K562 (cell line): Measurements from ENCODE around the gene RAD54L. TPM values are rescaled to one million over a fixed set of nuclear protein-coding genes. Genes with fewer than 3 reads are reported as not detected.
"Not testable (repeated sequence)": the region's sequence is repeated elsewhere in the genome, so short reads cannot be mapped to it uniquely, and the experiment has no call there.

Experiments
- ATAC-seq: fragments of 200-7000 bp; cut with Tn5 transposase; 3 replicates; pipeline ENCODE4 v1.9.1; 2020; ENCODE audit warnings: moderate library complexity
- BruUV-seq: library from RNA; stranded (reverse); fragments of 400-500 nt; replicated peaks from 2 replicates; lab custom pipeline; 2021; lab: Mats Ljungman, UMichigan
- CTCF ChIA-PET: fragments of 300-600 bp; formaldehyde crosslinking; extraction: SDS; loops from one replicate; lab custom pipeline; 2021; ENCODE audit warnings: low intra/inter-chr PET ratio; lab: Yijun Ruan, JAX
- POLR2A ChIA-PET: fragments of 300-600, 350-650 bp; sonication (Branson Sonifier 250); formaldehyde crosslinking; extraction: SDS; loops from one replicate; lab custom pipeline; 2021; ENCODE audit warnings: antibody characterized with exemption, inconsistent platforms; lab: Yijun Ruan, JAX
- DNase-seq, 4 experiments: peaks; one replicate each; pipeline versions ENCODE4 v3.0.0 to v3.0.0-alpha.2; 2011 to 2018; ENCODE audit warnings: low spot score in 3 of 4, mixed read lengths in 3 of 4; ENCODE audit errors: extremely low read depth in 1 of 4
- FAIRE-seq: peaks from 2 replicates; lab custom pipeline; 2011; peaks lifted over from hg19 to GRCh38; lab: Jason Lieb, UNC
- H2AFZ ChIP-seq: 2 replicates; pipeline ENCODE4 v1.6.0; 2011; ENCODE audit warnings: low read depth, low read length, control low read depth, inconsistent platforms
- H3K27ac ChIP-seq: fragments of 200-600 bp; 3 replicates; pipeline ENCODE4 v1.8.0; 2011; ENCODE audit warnings: low read depth, mild to moderate bottlenecking, control low read depth, inconsistent platforms, low read length, moderate library complexity, mixed read lengths; ENCODE audit errors: extremely low read depth
- H3K27me3 ChIP-seq, 2 experiments: fragments of 300-600 bp in 1 of 2; 2 replicates in 1 of 2; 3 replicates in 1 of 2; pipeline versions ENCODE4 v1.6.0 to v1.8.0; 2011; ENCODE audit warnings: inconsistent platforms in 2 of 2, low read length in 2 of 2, mild to moderate bottlenecking in 1 of 2, mixed read lengths in 1 of 2, moderate library complexity in 1 of 2; ENCODE audit not compliant: control insufficient read depth in 2 of 2, insufficient read depth in 2 of 2
- H3K36me3 ChIP-seq: fragments of 300-600 bp; 3 replicates; pipeline ENCODE4 v1.8.0; 2011; ENCODE audit warnings: mild to moderate bottlenecking, low read length, inconsistent platforms; ENCODE audit not compliant: control insufficient read depth, insufficient read depth
- H3K4me1 ChIP-seq, 2 experiments: fragments of 200-600 bp in 1 of 2; replicated peaks in 1 of 2; 2 replicates in 1 of 2; 3 replicates in 1 of 2; pipeline versions ENCODE4 v1.5.1 to v1.8.0; 2011; ENCODE audit warnings: inconsistent platforms in 2 of 2, low read length in 2 of 2, mild to moderate bottlenecking in 1 of 2, mixed read lengths in 1 of 2, moderate library complexity in 1 of 2; ENCODE audit not compliant: control insufficient read depth in 2 of 2, insufficient read depth in 2 of 2
- H3K4me2 ChIP-seq: 2 replicates; pipeline ENCODE4 v1.6.1; 2011; ENCODE audit warnings: low read length, control low read depth, inconsistent platforms, mixed read lengths; ENCODE audit not compliant: insufficient read depth
- H3K4me3 ChIP-seq: fragments of 200-600 bp; sonication (generic), shearing (Covaris generic); 2 replicates; pipeline ENCODE4 v1.5.1; 2016; ENCODE audit warnings: control low read depth, inconsistent platforms
- H3K79me2 ChIP-seq: fragments of 200-600 bp; 3 replicates; pipeline ENCODE4 v1.8.0; 2011; ENCODE audit warnings: low read length, inconsistent platforms; ENCODE audit not compliant: control insufficient read depth, insufficient read depth
- H3K9ac ChIP-seq, 2 experiments: 2 replicates each; pipeline versions ENCODE4 v1.6.0 to v1.6.1; 2011; ENCODE audit warnings: low read depth in 2 of 2, low read length in 2 of 2, control low read depth in 1 of 2, inconsistent platforms in 1 of 2, mild to moderate bottlenecking in 1 of 2, mixed read lengths in 1 of 2; ENCODE audit not compliant: insufficient read depth in 1 of 2
- H3K9me1 ChIP-seq: one replicate; pipeline ENCODE4 v1.6.0; 2011; ENCODE audit warnings: inconsistent platforms, mild to moderate bottlenecking, low read length, moderate library complexity; ENCODE audit not compliant: control insufficient read depth, insufficient read depth
- H3K9me3 ChIP-seq: replicated peaks from 2 replicates; pipeline ENCODE4 v1.5.1; 2011; ENCODE audit warnings: low read depth, low read length, inconsistent platforms; ENCODE audit not compliant: control insufficient read depth, insufficient read depth
- H4K20me1 ChIP-seq: replicated peaks from 2 replicates; pipeline ENCODE4 v1.6.1; 2011; ENCODE audit warnings: low read length, inconsistent platforms, mixed read lengths; ENCODE audit not compliant: control insufficient read depth, insufficient read depth
- KDM5B ChIP-seq: fragments of 200-600 bp; sonication (generic); IDR thresholded peaks from 2 replicates; pipeline ENCODE4 v1.6.1; 2012; ENCODE audit warnings: low read depth, mild to moderate bottlenecking, moderate library complexity, low read length, control low read depth, inconsistent platforms; ENCODE audit not compliant: insufficient replicate concordance
- PHB ChIP-seq: fragments of 250-450 bp; sonication (Bioruptor Pico); IDR thresholded peaks from 2 replicates; pipeline ENCODE4 v1.5.0; 2021
- WGBS: fragments of 100-300 bp; shearing (Covaris generic); methylation state at CpG from one replicate; pipeline ENCODE4 v1.1.6; 2016; ENCODE audit warnings: low coverage, mixed read lengths; ENCODE audit not compliant: insufficient coverage; ENCODE audit errors: missing lambda C conversion rate; 5-methylcytosine and 5-hydroxymethylcytosine counted together
- in situ Hi-C: fragments of 300-500 bp; cut with MboI; formaldehyde crosslinking; loops from 4 replicates; pipeline ENCODE4 v1.15.0; 2018; ENCODE audit warnings: inconsistent platforms, mixed read lengths
- intact Hi-C: fragments of 100-400 bp; cut with micrococcal nuclease; formaldehyde crosslinking; loops from 2 replicates; pipeline ENCODE4 v1.14.2; 2022
- polyA plus RNA-seq, 8 experiments: library from polyadenylated mRNA; depleted of rRNA in 4 of 8; stranded (reverse) in 5 of 8; unstranded in 3 of 8; fragments of >200 nt; fragmentation: Nextera tagmentation in 2 of 8; fragmentation: Illumina TruSeq in 1 of 8; extraction: Ambion mirVana in 2 of 8; extraction: Trizol in 1 of 8; gene quantifications; 2 replicates each; pipeline versions ENCODE4 v1.2.1 to v1.2.3, GENCODE V29; 2011 to 2014; ENCODE audit warnings: inconsistent platforms in 1 of 8, missing spikeins in 1 of 8
- total RNA-seq, 7 experiments: library from RNA; depleted of rRNA in 6 of 7; stranded (reverse); fragments of >200 nt in 6 of 7; fragmentation: Illumina TruSeq in 2 of 7; extraction: Trizol in 2 of 7; gene quantifications; 2 replicates each; pipeline versions ENCODE4 v1.2.1 to v1.2.3, GENCODE V29; 2011 to 2021; ENCODE audit warnings: low replicate concordance in 1 of 7
- TF ChIP-seq, protein P1 (sequence below): fragments of 450-650 bp; IDR thresholded peaks from 2 replicates; pipeline ENCODE4 v1.6.1; 2018; ENCODE audit not compliant: partially characterized antibody

RAD54L gene
- total and polyA plus RNA-seq, 9 of the 15 experiments (the other 6 are each of a cell fraction or from before 2014, with no cell fraction given): 17.9 to 92.3 (median 37.5) TPM

DNA sequence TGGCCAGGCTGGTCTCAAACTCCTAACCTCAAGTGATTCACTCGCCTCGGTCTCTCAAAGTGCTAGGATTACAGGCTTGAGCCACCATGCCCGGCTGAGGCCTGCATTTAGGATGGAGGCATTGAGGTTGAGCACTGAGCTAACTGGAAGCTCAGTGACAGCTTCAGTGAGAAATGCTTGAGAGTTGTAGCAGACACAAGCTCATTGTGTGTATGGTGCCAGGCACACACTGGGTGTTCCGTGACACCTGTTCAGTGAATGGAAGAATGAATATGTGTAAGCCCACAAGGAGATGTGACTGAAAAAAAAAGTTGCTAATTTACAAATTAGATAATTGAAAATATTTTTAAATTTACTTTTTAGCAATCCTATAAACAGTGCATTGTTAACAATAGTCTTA is 22.6 kb upstream of the RAD54L start:
- Histone ChIP-seq H3K9ac (no peak overlapping the region), H3K27me3 (no peaks in the 10 kb centered on the region), H2AFZ (no peak overlapping the region), H3K9me3 (no peaks in the 10 kb centered on the region), H3K27ac (no peak overlapping the region), H4K20me1 (no peaks in the 10 kb centered on the region), H3K4me3 (no peak overlapping the region), H3K9me1 (no peaks in the 10 kb centered on the region), H3K4me2 (no peak overlapping the region), H3K36me3 (no peaks in the 10 kb centered on the region), H3K79me2 (no peaks in the 10 kb centered on the region), H3K4me1 (no peaks in the 10 kb centered on the region; a peak in 1 of 5 replicates)
- ChIA-PET POLR2A (interaction anchor here (0.7 to 2.5 kb wide), 5 partner anchors 9 to 93 kb away, joined by 4 to 12 read pairs (median 6); partner anchors contain the start of genes PIK3R3 and RAD54L), CTCF (interaction anchor here (0.5 to 4.6 kb wide), 2 partner anchors 47 to 188 kb away, joined by 4 to 32 read pairs; no protein-coding TSS in a partner anchor)
- TF ChIP-seq KDM5B: no peak
- no peak for TF ChIP-seq PHB
- in situ Hi-C loops (no loop called here), intact Hi-C loops (loop anchor here (5.0 kb wide), 1 partner anchor 122 kb away; no protein-coding TSS in a partner anchor)
- DNase-seq (no peak), FAIRE-seq (no peak), ATAC-seq (no peak)
- BruUV-seq: no TSS peak
- WGBS: 32% methylated on average over 4 of the region's 4 CpGs

DNA sequence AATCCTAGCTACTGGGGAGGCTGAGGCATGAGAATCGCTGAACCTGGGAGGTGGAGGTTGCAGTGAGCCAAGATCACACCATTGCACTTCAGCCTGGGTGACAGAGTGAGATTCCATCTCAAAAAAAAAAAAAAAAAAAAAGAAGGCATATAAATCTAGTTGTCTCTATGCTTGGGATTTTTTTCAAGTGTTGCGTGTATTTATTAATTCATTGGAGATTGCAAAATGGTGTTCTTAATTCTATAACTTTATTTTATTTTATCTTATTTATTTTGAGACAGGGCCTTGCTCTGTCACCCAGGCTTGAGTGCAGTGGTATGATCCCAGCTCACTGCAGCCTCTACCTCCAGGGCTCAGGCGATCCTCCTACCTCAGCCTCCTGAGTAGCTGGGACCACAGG is 16.3 kb upstream of the RAD54L start:
- H3K4me1 ChIP-seq, BruUV-seq, CTCF ChIA-PET, H2AFZ ChIP-seq, intact Hi-C loops, H3K27ac ChIP-seq, H3K9me3 ChIP-seq, H3K4me2 ChIP-seq, DNase-seq, ATAC-seq, H4K20me1 ChIP-seq, H3K4me3 ChIP-seq, H3K36me3 ChIP-seq, H3K9me1 ChIP-seq, in situ Hi-C loops, FAIRE-seq, H3K27me3 ChIP-seq, H3K79me2 ChIP-seq, H3K9ac ChIP-seq: not testable (repeated sequence)
- POLR2A ChIA-PET: interaction anchor here (0.6 to 1.4 kb wide), 6 partner anchors 8 to 452 kb away, joined by 3 to 4 read pairs (median 3); no protein-coding TSS in a partner anchor
- 62% methylated on average over 3 of the region's 3 CpGs for WGBS
- TF ChIP-seq, protein P1, sequence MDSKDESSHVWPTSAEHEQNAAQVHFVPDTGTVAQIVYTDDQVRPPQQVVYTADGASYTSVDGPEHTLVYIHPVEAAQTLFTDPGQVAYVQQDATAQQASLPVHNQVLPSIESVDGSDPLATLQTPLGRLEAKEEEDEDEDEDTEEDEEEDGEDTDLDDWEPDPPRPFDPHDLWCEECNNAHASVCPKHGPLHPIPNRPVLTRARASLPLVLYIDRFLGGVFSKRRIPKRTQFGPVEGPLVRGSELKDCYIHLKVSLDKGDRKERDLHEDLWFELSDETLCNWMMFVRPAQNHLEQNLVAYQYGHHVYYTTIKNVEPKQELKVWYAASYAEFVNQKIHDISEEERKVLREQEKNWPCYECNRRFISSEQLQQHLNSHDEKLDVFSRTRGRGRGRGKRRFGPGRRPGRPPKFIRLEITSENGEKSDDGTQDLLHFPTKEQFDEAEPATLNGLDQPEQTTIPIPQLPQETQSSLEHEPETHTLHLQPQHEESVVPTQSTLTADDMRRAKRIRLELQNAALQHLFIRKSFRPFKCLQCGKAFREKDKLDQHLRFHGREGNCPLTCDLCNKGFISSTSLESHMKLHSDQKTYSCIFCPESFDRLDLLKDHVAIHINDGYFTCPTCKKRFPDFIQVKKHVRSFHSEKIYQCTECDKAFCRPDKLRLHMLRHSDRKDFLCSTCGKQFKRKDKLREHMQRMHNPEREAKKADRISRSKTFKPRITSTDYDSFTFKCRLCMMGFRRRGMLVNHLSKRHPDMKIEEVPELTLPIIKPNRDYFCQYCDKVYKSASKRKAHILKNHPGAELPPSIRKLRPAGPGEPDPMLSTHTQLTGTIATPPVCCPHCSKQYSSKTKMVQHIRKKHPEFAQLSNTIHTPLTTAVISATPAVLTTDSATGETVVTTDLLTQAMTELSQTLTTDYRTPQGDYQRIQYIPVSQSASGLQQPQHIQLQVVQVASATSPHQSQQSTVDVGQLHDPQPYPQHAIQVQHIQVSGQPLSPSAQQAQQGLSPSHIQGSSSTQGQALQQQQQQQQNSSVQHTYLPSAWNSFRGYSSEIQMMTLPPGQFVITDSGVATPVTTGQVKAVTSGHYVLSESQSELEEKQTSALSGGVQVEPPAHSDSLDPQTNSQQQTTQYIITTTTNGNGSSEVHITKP: peak; percentile 94
